Ishikawa (cell line): ENCODE results near the gene GALNTL6.

Experiments
- CEBPB ChIP-seq: IDR thresholded peaks from 2 replicates; pipeline ENCODE4 v1.6.1; 2012
- CREB1 ChIP-seq: IDR thresholded peaks from 2 replicates; pipeline ENCODE4 v1.6.1; 2012; ENCODE audit warnings: low read depth
- EGR1 ChIP-seq: IDR thresholded peaks from 2 replicates; pipeline ENCODE4 v1.6.1; 2012
- EP300 ChIP-seq: IDR thresholded peaks from 2 replicates; pipeline ENCODE4 v1.6.1; 2012; ENCODE audit warnings: borderline replicate concordance
- FOXM1 ChIP-seq: IDR thresholded peaks from 2 replicates; pipeline ENCODE4 v1.6.1; 2012; ENCODE audit warnings: low read depth, borderline replicate concordance
- MAX ChIP-seq: IDR thresholded peaks from 2 replicates; pipeline ENCODE4 v1.6.1; 2012
- NFIC ChIP-seq: IDR thresholded peaks from 2 replicates; pipeline ENCODE4 v1.6.1; 2012
- RAD21 ChIP-seq: IDR thresholded peaks from 2 replicates; pipeline ENCODE4 v1.6.1; 2012; ENCODE audit warnings: low read depth
- REST ChIP-seq: IDR thresholded peaks from 2 replicates; pipeline ENCODE4 v1.6.1; 2012; ENCODE audit warnings: low read depth, mild to moderate bottlenecking
- TAF1 ChIP-seq: IDR thresholded peaks from 2 replicates; pipeline ENCODE4 v1.6.1; 2012; ENCODE audit warnings: low read depth, mild to moderate bottlenecking
- TCF12 ChIP-seq: IDR thresholded peaks from 2 replicates; pipeline ENCODE4 v1.6.1; 2012; ENCODE audit warnings: low read depth
- TEAD4 ChIP-seq: IDR thresholded peaks from 2 replicates; pipeline ENCODE4 v1.6.1; 2012
- YY1 ChIP-seq: IDR thresholded peaks from 2 replicates; pipeline ENCODE4 v1.6.1; 2012; ENCODE audit warnings: low read depth
- ZBTB7A ChIP-seq: IDR thresholded peaks from 2 replicates; pipeline ENCODE4 v1.6.1; 2012; ENCODE audit warnings: low read depth
- TF ChIP-seq, protein P1 (sequence below): IDR thresholded peaks from 2 replicates; pipeline ENCODE4 v1.6.1; 2012

GALNTL6 gene

DNA sequence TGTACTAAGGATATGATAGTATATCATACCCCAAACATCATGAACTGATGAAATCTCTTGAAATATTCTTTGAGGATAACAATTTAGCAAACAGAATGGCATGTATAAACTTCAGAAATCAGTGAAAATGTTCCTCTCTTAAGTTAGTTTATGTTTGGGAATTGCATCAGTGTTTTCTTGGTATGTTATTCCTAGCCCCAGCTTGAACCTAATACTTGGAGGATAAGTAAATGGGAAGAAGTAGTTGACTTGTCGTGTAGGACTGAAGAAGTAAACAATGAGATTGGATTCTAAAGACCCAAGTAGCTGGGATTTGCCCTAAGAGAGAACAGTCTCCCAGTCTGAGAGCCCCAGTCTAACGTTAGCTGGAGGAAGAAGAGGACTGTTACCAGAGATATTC, 355.7 kb downstream of the GALNTL6 start:
- TF ChIP-seq RAD21 (no peak), TEAD4 (no peak), NFIC (no peak), TCF12 (no peak), FOXM1 (no peak), EGR1 (no peak), EP300 (no peak), CEBPB (no peak), REST (no peak)

GRCh38 chr4:172169871-172170270, 356.7 kb downstream of the GALNTL6 start:
- no peak for TF ChIP-seq ZBTB7A
- TF ChIP-seq NFIC: no peak
- TF ChIP-seq MAX: no peak
- no peak for TF ChIP-seq CREB1
- no peak for TF ChIP-seq RAD21
- TF ChIP-seq EGR1: no peak
- no peak for TF ChIP-seq TEAD4
- TF ChIP-seq, protein P1, sequence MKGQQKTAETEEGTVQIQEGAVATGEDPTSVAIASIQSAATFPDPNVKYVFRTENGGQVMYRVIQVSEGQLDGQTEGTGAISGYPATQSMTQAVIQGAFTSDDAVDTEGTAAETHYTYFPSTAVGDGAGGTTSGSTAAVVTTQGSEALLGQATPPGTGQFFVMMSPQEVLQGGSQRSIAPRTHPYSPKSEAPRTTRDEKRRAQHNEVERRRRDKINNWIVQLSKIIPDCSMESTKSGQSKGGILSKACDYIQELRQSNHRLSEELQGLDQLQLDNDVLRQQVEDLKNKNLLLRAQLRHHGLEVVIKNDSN: no peak
- no peak for TF ChIP-seq REST
- no peak for TF ChIP-seq CEBPB
- TF ChIP-seq YY1: no peak
- TF ChIP-seq TAF1: no peak
- TF ChIP-seq FOXM1: no peak
- no peak for TF ChIP-seq EP300
- TF ChIP-seq TCF12: no peak

GRCh38 chr4:172173206-172173605, 360.0 kb downstream of the GALNTL6 start:
- TF ChIP-seq TEAD4 (no peak), MAX (no peak)

- TF ChIP-seq, protein P1: no peak
- TF ChIP-seq CEBPB (no peak), TCF12 (no peak), CREB1 (no peak), ZBTB7A (no peak), TAF1 (no peak), NFIC (no peak), TEAD4 (no peak), MAX (no peak), EGR1 (no peak), RAD21 (no peak), EP300 (no peak), REST (no peak), YY1 (no peak)
Observed at GRCh38 chr4:172177382-172177781, 364.2 kb downstream of the GALNTL6 start.
